A673 (cell line): ENCODE data around the gene DVL3.

ENCODE experiments used
- CTCF ChIP-seq: fragments of 300-800, 200-600 bp; sonication (generic); conservative IDR thresholded peaks from 2 replicates; pipeline ENCODE4 v1.5.1; 2017; ENCODE audit warnings: low read depth, mild to moderate bottlenecking, antibody characterized with exemption, low read length, moderate library complexity, mixed read lengths
- EZH2 ChIP-seq: fragments of 200-600 bp; sonication (generic); IDR thresholded peaks from 2 replicates; pipeline ENCODE4 v1.6.1; 2017; ENCODE audit warnings: borderline replicate concordance, low read depth, mild to moderate bottlenecking, mixed read lengths, antibody characterized with exemption, low read length; ENCODE audit not compliant: poor library complexity, severe bottlenecking

- TF ChIP-seq CTCF (no peak), EZH2 (no peak)
Measured at GRCh38 chr3:184134746-184135148, 20.4 kb upstream of the DVL3 start.
